GM13976 (cell line): Measurements from ENCODE around the gene PAPLN.

ENCODE experiments used
- DNase-seq: peaks from one replicate; pipeline ENCODE4 v3.0.0; 2012; ENCODE audit warnings: low spot score
- CTCF ChIP-seq: IDR thresholded peaks from 2 replicates; pipeline ENCODE4 v1.5.1; 2012; ENCODE audit warnings: borderline replicate concordance, mild to moderate bottlenecking; ENCODE audit not compliant: insufficient read depth; ENCODE audit errors: extremely low read depth, missing control alignments, control extremely low read depth
- in situ Hi-C: fragments of 300-500 bp; cut with MboI; formaldehyde crosslinking; loops from one replicate; pipeline ENCODE4 v1.12.0; 2022; ENCODE audit warnings: low sequenced_read_pairs, mixed read lengths, inconsistent platforms; ENCODE audit not compliant: unreplicated experiment

PAPLN gene

GRCh38 chr14:73235531-73236155 is 1.7 kb upstream of the PAPLN start:
- in situ Hi-C loops, result no loop called here
- no peak for TF ChIP-seq CTCF
- DNase-seq, result peak; percentile 13

DNA sequence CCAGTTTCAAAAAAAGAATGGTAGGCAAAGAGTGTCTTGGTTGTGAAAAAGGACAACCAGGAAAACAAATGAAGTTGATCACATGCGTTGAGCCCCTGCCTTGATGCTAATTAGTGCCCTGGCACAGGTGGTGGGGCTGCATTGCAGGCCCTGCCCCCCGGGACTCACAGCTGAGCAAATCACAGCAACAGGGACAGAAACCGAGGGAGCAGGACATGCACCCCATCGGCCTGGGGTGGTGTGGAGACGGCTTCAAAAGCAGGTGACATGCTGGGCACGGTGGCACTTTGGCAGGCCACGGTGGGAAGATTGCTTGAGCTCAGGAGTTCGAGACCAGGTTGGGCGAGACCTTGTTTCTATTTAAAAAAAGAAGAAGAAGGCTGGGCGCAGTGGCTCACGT is 1.1 kb upstream of the PAPLN start:
- no peak for TF ChIP-seq CTCF
- in situ Hi-C loops, result no loop called here
- peak; percentile 10 for DNase-seq

- in situ Hi-C loops, result no loop called here
- DNase-seq, result no peak
- TF ChIP-seq CTCF, result no peak
These were observed 521 bp upstream of the PAPLN start for GRCh38 chr14:73236752-73237218.

DNA sequence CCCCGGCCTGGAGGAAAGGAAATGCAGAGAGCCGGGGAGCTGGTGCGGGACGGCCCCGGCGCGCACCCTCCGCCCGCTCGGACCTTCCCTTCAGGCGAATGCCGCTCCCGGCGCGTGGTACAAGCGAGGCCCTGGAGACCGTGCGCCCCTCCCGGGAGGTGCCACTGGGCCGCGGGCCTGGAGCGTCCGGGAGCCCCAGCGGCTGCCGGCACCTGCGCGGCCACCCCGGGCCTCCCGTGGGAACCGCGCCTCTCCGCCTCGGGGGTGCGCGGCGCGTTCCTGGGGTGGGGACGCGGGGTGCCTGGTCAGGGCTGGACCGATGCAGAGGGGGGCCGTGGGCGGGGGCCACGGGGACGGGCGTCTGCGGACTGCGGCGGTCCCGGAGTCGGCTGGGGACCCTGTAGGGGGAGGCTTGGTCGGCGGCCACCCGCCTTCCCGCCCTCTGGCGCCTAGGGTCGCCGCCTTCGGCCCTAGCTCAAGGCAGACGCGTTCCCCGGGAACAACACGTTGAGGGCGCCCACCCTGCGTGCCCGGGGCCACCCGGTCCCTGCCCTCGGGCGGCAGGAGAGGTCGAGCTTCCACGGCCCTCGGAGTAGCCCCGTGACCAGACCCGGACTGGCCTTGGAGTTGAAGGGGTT is 599 bp downstream of the PAPLN start:
- TF ChIP-seq CTCF, result no peak
- in situ Hi-C loops, result no loop called here
- DNase-seq, result peak; percentile 62

DNA sequence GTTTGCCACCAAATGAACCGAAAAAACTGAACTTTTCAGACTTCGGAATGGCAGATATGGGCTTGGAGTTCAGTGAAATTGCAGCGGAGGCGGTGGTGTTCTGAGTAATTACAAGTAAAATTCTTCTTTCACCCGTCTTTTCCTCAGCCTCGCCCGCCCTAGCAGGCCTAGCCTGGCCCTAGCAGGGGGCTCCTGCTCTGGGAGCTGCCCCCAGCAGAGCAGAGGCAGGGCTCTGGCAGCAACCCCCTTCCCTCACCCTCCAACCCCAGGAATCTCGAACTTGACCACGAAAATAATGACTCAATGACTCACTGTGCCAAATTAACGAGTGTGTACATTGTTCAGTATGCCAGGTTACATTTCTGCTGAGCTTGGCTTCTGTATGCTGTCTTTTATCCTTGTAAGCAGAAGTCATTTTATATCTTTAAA is 1.1 kb downstream of the PAPLN start:
- TF ChIP-seq CTCF, result no peak
- in situ Hi-C loops, result no loop called here
- DNase-seq, result no peak

DNA sequence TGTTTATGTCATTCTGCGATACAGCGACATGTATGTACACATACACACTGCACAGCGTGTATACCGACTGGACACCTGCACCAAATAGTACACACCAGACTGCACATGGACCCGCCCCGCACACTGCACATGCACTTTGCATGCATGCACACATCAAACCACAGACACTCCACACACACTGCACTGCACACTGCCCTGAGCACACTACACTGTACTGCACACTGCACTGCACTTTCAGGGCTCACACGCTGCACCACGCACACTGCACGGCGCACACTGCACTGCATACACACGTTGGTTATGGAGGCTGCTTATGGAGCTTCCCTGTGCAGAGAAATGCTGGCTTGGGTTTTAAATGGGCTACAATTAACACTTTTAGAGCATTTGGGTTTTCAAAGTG is 1.6 kb downstream of the PAPLN start:
- no peak for DNase-seq
- TF ChIP-seq CTCF, result no peak
- in situ Hi-C loops, result no loop called here
